Esophagus squamous epithelium (tissue), 4 donors: Measurements from ENCODE around the gene PRG3.

Experiments used
- CTCF ChIP-seq, 6 experiments: fragments of 450-650 bp in 4 of 6; fragments of 200-600 bp in 2 of 6; sonication (generic) in 2 of 6; IDR thresholded peaks; one replicate each; pipeline ENCODE4 v1.5.1; 2016 to 2019; ENCODE audit warnings: antibody characterized with exemption in 6 of 6, mild to moderate bottlenecking in 4 of 6, moderate library complexity in 4 of 6
- POLR2A ChIP-seq, 4 donors: fragments of 450-650 bp; IDR thresholded peaks; one replicate each; pipeline ENCODE4 v1.6.1; 2017; ENCODE audit warnings: antibody characterized with exemption in 4 of 4, mild to moderate bottlenecking in 4 of 4, moderate library complexity in 3 of 4

- TF ChIP-seq CTCF (IDR thresholded peaks at IDR 0.05) (no peak), POLR2A (IDR thresholded peaks at IDR 0.05) (no peak)
These were observed 38.2 kb downstream of the PRG3 start for GRCh38 chr11:57342702-57343101.
